Measurements from ENCODE around the gene DAPL1. TPM values are rescaled to one million over a fixed set of nuclear protein-coding genes. Genes with fewer than 3 reads are reported as not detected.
"Not testable (repeated sequence)": the region's sequence is repeated elsewhere in the genome, so short reads cannot be mapped to it uniquely, and the experiment has no call there.

DAPL1 gene
- total RNA-seq, 1 donor from 2014 or later = not detected

DNA sequence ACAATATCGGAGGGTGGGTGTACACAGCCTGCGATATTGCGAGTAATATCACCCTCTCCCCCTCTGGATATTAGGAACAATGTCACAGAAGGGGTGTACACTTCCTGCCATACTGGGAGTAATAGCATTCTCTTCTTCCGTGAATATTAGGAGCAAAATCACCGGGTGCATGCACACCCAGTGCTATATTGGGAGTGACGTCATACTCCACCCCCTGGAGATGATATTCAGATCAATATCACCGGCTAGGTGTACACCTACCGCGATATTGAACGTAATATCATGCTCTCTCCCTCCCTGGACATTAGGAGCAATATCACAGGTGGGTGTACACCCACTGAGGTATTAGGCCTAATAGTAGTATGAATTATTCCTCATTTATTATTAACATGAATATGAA lies 70.4 kb downstream of the DAPL1 start:
- DNase-seq (ENCODE audit: low spot score in 2 of 2); FAIRE-seq: not testable (repeated sequence)

Other genes starting within 250 kb of the DAPL1 start
- gene TANC1, start 173.3 kb downstream of the DAPL1 start, total RNA-seq = 4.1 TPM